GM19455 (cell line): ENCODE results near the gene COL17A1.
A peak's percentile ranks its signal among the peaks of the same experiment; 100 is the strongest.

Experiments used
- ATAC-seq: cut with Tn5 transposase; IDR thresholded peaks from one replicate; pipeline ENCODE4 v1.9.1; 2021; ENCODE audit not compliant: unreplicated experiment

Gene COL17A1

GRCh38 chr10:104085801-104086400 lies at the start of gene COL17A1:
TSS of gene COL17A1 (minus strand) at chr10:104085880. CDS start at chr10:104080673, 5,207 bp downstream.
- no peak for ATAC-seq

- ATAC-seq: no peak
Measured at GRCh38 chr10:104130041-104130440, 44.4 kb upstream of the COL17A1 start.

- ATAC-seq: no peak
Measured at GRCh38 chr10:104128214-104128613, 42.5 kb upstream of the COL17A1 start.

GRCh38 chr10:104127411-104127810 lies 41.7 kb upstream of the COL17A1 start:
- no peak for ATAC-seq

- no peak for ATAC-seq
Measured at GRCh38 chr10:104123397-104123796, 37.7 kb upstream of the COL17A1 start.

- peak; percentile 14 for ATAC-seq
Measured at GRCh38 chr10:104122225-104123107, 36.8 kb upstream of the COL17A1 start.

- ATAC-seq: peak; percentile 92
Measured at GRCh38 chr10:104121485-104122224, 36.0 kb upstream of the COL17A1 start, which contains the start of gene SFR1. TSS of gene SFR1 (plus strand) at chr10:104122171. CDS start at chr10:104122184, 13 bp downstream.

GRCh38 chr10:104120903-104121484 lies 35.3 kb upstream of the COL17A1 start:
- ATAC-seq: no peak

GRCh38 chr10:104120512-104120902 lies 34.8 kb upstream of the COL17A1 start:
- no peak for ATAC-seq

- no peak for ATAC-seq
Measured at GRCh38 chr10:104119996-104120395, 34.3 kb upstream of the COL17A1 start.

- ATAC-seq: no peak
Measured at GRCh38 chr10:104117839-104118323, 32.2 kb upstream of the COL17A1 start.

- no peak for ATAC-seq
Measured at GRCh38 chr10:104113376-104113956, 27.8 kb upstream of the COL17A1 start.

- ATAC-seq: peak; percentile 66
Measured at GRCh38 chr10:104109908-104110662, 24.4 kb upstream of the COL17A1 start.

GRCh38 chr10:104104926-104105325 lies 19.2 kb upstream of the COL17A1 start:
- no peak for ATAC-seq

- no peak for ATAC-seq
Measured at GRCh38 chr10:104104418-104104817, 18.7 kb upstream of the COL17A1 start.

- peak; percentile 72 for ATAC-seq
Measured at GRCh38 chr10:104103956-104104355, 18.3 kb upstream of the COL17A1 start.

- no peak for ATAC-seq
Measured at GRCh38 chr10:104101902-104102301, 16.2 kb upstream of the COL17A1 start.

GRCh38 chr10:104100795-104101194 lies 15.1 kb upstream of the COL17A1 start:
- no peak for ATAC-seq

GRCh38 chr10:104099941-104100340 lies 14.3 kb upstream of the COL17A1 start:
- ATAC-seq: no peak

- no peak for ATAC-seq
Measured at GRCh38 chr10:104099269-104099668, 13.6 kb upstream of the COL17A1 start.
